ENCODE results near the gene AUTS2. TPM values are rescaled to one million over a fixed set of nuclear protein-coding genes. Genes with fewer than 3 reads are reported as not detected.

Gene AUTS2
- total and polyA plus RNA-seq, 9 of the 15 experiments (the other 6 are each of a cell fraction or from before 2014, with no cell fraction given): 0.58 TPM; not detected in 8

DNA sequence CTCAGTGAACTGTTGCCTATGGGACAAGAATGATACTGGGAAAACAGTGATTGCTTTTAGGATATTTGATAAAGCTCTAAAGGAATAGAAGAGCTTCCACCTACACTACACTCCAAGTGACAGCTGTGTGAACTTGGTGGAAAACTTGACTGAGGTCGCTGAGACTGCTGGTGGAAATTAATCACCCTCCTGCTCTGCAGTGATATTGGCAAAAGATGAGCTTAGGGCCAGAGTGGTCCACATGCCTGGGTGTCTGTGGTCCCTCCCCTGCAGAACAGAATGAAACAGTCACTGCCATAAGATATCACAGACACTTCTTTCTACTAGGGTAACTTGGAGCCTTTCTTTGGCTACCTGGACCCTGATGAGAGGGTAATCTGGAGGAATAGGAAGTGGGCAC, 1151.6 kb downstream of the AUTS2 start:
- no TSS peak for BruUV-seq (replicated peaks)
- DNase-seq (ENCODE audit: extremely low read depth in 1 of 4, low spot score in 3 of 4): no peak
- POLR2A ChIA-PET: no interaction called here
- H3K79me2 ChIP-seq (ENCODE audit: control insufficient read depth, insufficient read depth, low read length): no peaks in the 10 kb centered on the region
- H3K4me2 ChIP-seq (ENCODE audit: insufficient read depth, low read length): no peak overlapping the region
- FAIRE-seq: no peak
- CTCF ChIA-PET (ENCODE audit: low intra/inter-chr PET ratio): no interaction called here
- H3K36me3 ChIP-seq (ENCODE audit: control insufficient read depth, insufficient read depth, low read length): no peaks in the 10 kb centered on the region
- no peak for ATAC-seq
- no peak overlapping the region for H3K27ac ChIP-seq (ENCODE audit: extremely low read depth, low read depth, low read length)
- 0% methylated on average over 1 of the region's 1 CpG for WGBS (ENCODE audit: insufficient coverage, low coverage, missing lambda C conversion rate)
- no peaks in the 10 kb centered on the region for H4K20me1 ChIP-seq (replicated peaks; ENCODE audit: control insufficient read depth, insufficient read depth, low read length)
- no peaks in the 10 kb centered on the region for H3K9me1 ChIP-seq (ENCODE audit: control insufficient read depth, insufficient read depth, low read length)
- no peak for TF ChIP-seq TAF1 (IDR thresholded peaks at IDR 0.05; ENCODE audit: control insufficient read depth, extremely low read depth, insufficient read depth, low read length, severe bottlenecking)
- no peak overlapping the region for H3K9ac ChIP-seq (ENCODE audit: insufficient read depth in 1 of 2, low read depth in 2 of 2, low read length in 2 of 2)
- no peaks in the 10 kb centered on the region for H3K9me3 ChIP-seq (replicated peaks; ENCODE audit: control insufficient read depth, insufficient read depth, low read depth, low read length)
- H3K27me3 ChIP-seq (ENCODE audit: control insufficient read depth in 2 of 2, insufficient read depth in 2 of 2, low read length in 2 of 2): peaks cover 7 to 26% of the 10 kb centered on the region in 2 experiments; a peak in 3 of 5 replicates
- no peaks in the 10 kb centered on the region for H3K4me1 ChIP-seq (replicated peaks in 1 of 2; ENCODE audit: control insufficient read depth in 2 of 2, insufficient read depth in 2 of 2, low read length in 2 of 2)
- intact Hi-C loops (cut with micrococcal nuclease) (no loop called here), in situ Hi-C loops (cut with MboI) (no loop called here)
- no peak overlapping the region for H2AFZ ChIP-seq (ENCODE audit: low read depth, low read length)
- H3K4me3 ChIP-seq: no peak overlapping the region

DNA sequence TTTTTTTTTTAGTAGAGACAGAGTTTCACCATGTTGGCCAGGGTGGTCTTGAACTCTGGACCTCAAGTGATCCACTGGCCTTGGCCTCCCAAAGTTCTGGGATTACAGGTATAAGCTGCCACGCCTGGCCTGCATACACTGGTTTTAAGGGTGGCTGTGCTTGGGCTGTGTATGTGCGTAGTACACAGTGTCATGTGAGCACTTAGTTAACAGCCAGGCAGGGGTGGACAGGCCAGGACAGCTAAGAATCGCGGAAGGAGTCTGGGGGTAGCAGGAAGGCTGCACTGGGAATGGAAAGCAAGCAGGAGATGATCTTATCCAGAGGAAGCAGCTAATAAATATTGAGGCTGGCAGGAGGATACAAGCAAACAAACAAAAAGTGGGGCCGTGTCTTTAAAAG, 1153.6 kb downstream of the AUTS2 start:
- intact Hi-C loops (cut with micrococcal nuclease) (no loop called here), in situ Hi-C loops (cut with MboI) (no loop called here)
- Histone ChIP-seq H2AFZ (ENCODE audit: low read depth, low read length) (no peak overlapping the region), H3K4me3 (no peak overlapping the region), H3K4me1 (replicated peaks in 1 of 2; ENCODE audit: control insufficient read depth in 2 of 2, insufficient read depth in 2 of 2, low read length in 2 of 2) (no peaks in the 10 kb centered on the region), H3K9me1 (ENCODE audit: control insufficient read depth, insufficient read depth, low read length) (no peaks in the 10 kb centered on the region), H3K36me3 (ENCODE audit: control insufficient read depth, insufficient read depth, low read length) (no peaks in the 10 kb centered on the region), H3K27me3 (ENCODE audit: control insufficient read depth in 2 of 2, insufficient read depth in 2 of 2, low read length in 2 of 2) (peaks cover 4 to 20% of the 10 kb centered on the region in 2 experiments; a peak in 3 of 5 replicates), H3K4me2 (ENCODE audit: insufficient read depth, low read length) (no peak overlapping the region), H4K20me1 (replicated peaks; ENCODE audit: control insufficient read depth, insufficient read depth, low read length) (no peaks in the 10 kb centered on the region), H3K79me2 (ENCODE audit: control insufficient read depth, insufficient read depth, low read length) (no peaks in the 10 kb centered on the region), H3K27ac (ENCODE audit: extremely low read depth, low read depth, low read length) (no peak overlapping the region), H3K9me3 (replicated peaks; ENCODE audit: control insufficient read depth, insufficient read depth, low read depth, low read length) (no peaks in the 10 kb centered on the region), H3K9ac (ENCODE audit: insufficient read depth in 1 of 2, low read depth in 2 of 2, low read length in 2 of 2) (no peak overlapping the region)
- ATAC-seq (no peak), DNase-seq (ENCODE audit: extremely low read depth in 1 of 4, low spot score in 3 of 4) (no peak), FAIRE-seq (no peak)
- POLR2A ChIA-PET: no interaction called here
- 0% methylated on average over 5 of the region's 5 CpGs for WGBS (ENCODE audit: insufficient coverage, low coverage, missing lambda C conversion rate)
- CTCF ChIA-PET (ENCODE audit: low intra/inter-chr PET ratio): no interaction called here
- BruUV-seq (replicated peaks): no TSS peak
- TF ChIP-seq, protein P1, sequence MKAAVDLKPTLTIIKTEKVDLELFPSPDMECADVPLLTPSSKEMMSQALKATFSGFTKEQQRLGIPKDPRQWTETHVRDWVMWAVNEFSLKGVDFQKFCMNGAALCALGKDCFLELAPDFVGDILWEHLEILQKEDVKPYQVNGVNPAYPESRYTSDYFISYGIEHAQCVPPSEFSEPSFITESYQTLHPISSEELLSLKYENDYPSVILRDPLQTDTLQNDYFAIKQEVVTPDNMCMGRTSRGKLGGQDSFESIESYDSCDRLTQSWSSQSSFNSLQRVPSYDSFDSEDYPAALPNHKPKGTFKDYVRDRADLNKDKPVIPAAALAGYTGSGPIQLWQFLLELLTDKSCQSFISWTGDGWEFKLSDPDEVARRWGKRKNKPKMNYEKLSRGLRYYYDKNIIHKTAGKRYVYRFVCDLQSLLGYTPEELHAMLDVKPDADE (conservative IDR thresholded peaks at IDR 0.05; ENCODE audit: control insufficient read depth, low read depth, low read length): no peak
- no peak for TF ChIP-seq ZNF175 (CRISPR knock-in tag; IDR thresholded peaks at IDR 0.05; ENCODE audit: low read depth)
- no peak for TF ChIP-seq ZNF384 (IDR thresholded peaks at IDR 0.05; ENCODE audit: low read depth, low read length)
- TF ChIP-seq RBM39 (optimal IDR thresholded peaks at IDR 0.05; ENCODE audit: low read depth, low read length): no peak
- TF ChIP-seq, protein P2, sequence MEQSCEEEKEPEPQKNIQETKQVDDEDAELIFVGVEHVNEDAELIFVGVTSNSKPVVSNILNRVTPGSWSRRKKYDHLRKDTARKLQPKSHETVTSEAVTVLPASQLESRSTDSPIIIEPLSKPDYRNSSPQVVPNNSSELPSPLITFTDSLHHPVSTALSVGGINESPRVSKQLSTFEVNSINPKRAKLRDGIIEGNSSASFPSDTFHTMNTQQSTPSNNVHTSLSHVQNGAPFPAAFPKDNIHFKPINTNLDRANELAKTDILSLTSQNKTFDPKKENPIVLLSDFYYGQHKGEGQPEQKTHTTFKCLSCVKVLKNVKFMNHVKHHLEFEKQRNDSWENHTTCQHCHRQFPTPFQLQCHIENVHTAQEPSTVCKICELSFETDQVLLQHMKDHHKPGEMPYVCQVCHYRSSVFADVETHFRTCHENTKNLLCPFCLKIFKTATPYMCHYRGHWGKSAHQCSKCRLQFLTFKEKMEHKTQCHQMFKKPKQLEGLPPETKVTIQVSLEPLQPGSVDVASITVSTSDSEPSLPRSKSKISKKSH (CRISPR knock-in tag; IDR thresholded peaks at IDR 0.05): no peak
- TF ChIP-seq, protein P3, sequence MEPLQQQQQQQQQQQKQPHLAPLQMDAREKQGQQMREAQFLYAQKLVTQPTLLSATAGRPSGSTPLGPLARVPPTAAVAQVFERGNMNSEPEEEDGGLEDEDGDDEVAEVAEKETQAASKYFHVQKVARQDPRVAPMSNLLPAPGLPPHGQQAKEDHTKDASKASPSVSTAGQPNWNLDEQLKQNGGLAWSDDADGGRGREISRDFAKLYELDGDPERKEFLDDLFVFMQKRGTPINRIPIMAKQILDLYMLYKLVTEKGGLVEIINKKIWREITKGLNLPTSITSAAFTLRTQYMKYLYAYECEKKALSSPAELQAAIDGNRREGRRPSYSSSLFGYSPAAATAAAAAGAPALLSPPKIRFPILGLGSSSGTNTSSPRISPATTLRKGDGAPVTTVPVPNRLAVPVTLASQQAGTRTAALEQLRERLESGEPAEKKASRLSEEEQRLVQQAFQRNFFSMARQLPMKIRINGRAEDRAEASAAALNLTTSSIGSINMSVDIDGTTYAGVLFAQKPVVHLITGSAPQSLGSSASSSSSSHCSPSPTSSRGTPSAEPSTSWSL (CRISPR knock-in tag; IDR thresholded peaks at IDR 0.05; ENCODE audit: borderline replicate concordance): no peak
